ENCODE data around the gene CCDC188.

The CCDC188 gene

GRCh38 chr22:20109411-20110358 is 41.2 kb downstream of the CCDC188 start:
- TF ChIP-seq CTCF (IDR thresholded peaks at IDR 0.05; ENCODE audit: low read depth, low read length): no peak
- Histone ChIP-seq H3K27ac (no peak overlapping the region; the same call in 1 of the 2 replicates), H3K4me3 (ENCODE audit: low read depth, low read length) (no peak overlapping the region), H3K27me3 (ENCODE audit: insufficient read depth, low read depth, severe bottlenecking) (no peaks in the 10 kb centered on the region), H3K9me3 (ENCODE audit: severe bottlenecking) (no peaks in the 10 kb centered on the region), H3K36me3 (peaks cover 100% of the 10 kb centered on the region)
- DNase-seq: no peak

GRCh38 chr22:20108757-20109230 is 42.1 kb downstream of the CCDC188 start:
- H3K36me3 ChIP-seq: peaks cover 96% of the 10 kb centered on the region
- H3K27ac ChIP-seq: no peak overlapping the region
- no peak overlapping the region for H3K4me3 ChIP-seq (ENCODE audit: low read depth, low read length)

GRCh38 chr22:20107951-20108756 is 42.7 kb downstream of the CCDC188 start:
- TF ChIP-seq CTCF (IDR thresholded peaks at IDR 0.05; ENCODE audit: low read depth, low read length): no peak
- peaks cover 90% of the 10 kb centered on the region for H3K36me3 ChIP-seq
- DNase-seq: no peak

More at GRCh38 chr22:20108757-20109230, 42.1 kb downstream of the CCDC188 start:
- Histone ChIP-seq H3K27me3 (ENCODE audit: insufficient read depth, low read depth, severe bottlenecking) (no peaks in the 10 kb centered on the region), H3K9me3 (ENCODE audit: severe bottlenecking) (no peaks in the 10 kb centered on the region)
- TF ChIP-seq CTCF (IDR thresholded peaks at IDR 0.05; ENCODE audit: low read depth, low read length): no peak
- no peak for DNase-seq

GRCh38 chr22:20107471-20107901 is 43.4 kb downstream of the CCDC188 start:
- no peak for DNase-seq
- Histone ChIP-seq H3K27me3 (ENCODE audit: insufficient read depth, low read depth, severe bottlenecking) (no peaks in the 10 kb centered on the region), H3K4me3 (ENCODE audit: low read depth, low read length) (no peak overlapping the region), H3K27ac (peak overlapping the region; percentile 76), H3K9me3 (ENCODE audit: severe bottlenecking) (no peaks in the 10 kb centered on the region), H3K36me3 (peaks cover 89% of the 10 kb centered on the region)
- TF ChIP-seq CTCF (IDR thresholded peaks at IDR 0.05; ENCODE audit: low read depth, low read length): no peak

More at GRCh38 chr22:20107951-20108756, 42.7 kb downstream of the CCDC188 start:
- Histone ChIP-seq H3K9me3 (ENCODE audit: severe bottlenecking) (no peaks in the 10 kb centered on the region), H3K4me3 (ENCODE audit: low read depth, low read length) (no peak overlapping the region), H3K27me3 (ENCODE audit: insufficient read depth, low read depth, severe bottlenecking) (no peaks in the 10 kb centered on the region), H3K27ac (peak overlapping the region; percentile 76; the same call in 1 of the 2 replicates)

- H3K4me3 ChIP-seq (ENCODE audit: low read depth, low read length): no peak overlapping the region
- no peaks in the 10 kb centered on the region for H3K27me3 ChIP-seq (ENCODE audit: insufficient read depth, low read depth, severe bottlenecking)
- no peak for DNase-seq
- H3K9me3 ChIP-seq (ENCODE audit: severe bottlenecking): no peaks in the 10 kb centered on the region
- no peak for TF ChIP-seq CTCF (IDR thresholded peaks at IDR 0.05; ENCODE audit: low read depth, low read length)
- H3K27ac ChIP-seq: peak overlapping the region; percentile 76
- peaks cover 89% of the 10 kb centered on the region for H3K36me3 ChIP-seq
Observed at GRCh38 chr22:20106849-20107237, 44.0 kb downstream of the CCDC188 start.

Measured in WERI-Rb-1 (cell line).